Measurements from ENCODE around the gene CFAP251.
"Not testable (repeated sequence)": the region's sequence is repeated elsewhere in the genome, so short reads cannot be mapped to it uniquely, and the experiment has no call there.

The CFAP251 gene

DNA sequence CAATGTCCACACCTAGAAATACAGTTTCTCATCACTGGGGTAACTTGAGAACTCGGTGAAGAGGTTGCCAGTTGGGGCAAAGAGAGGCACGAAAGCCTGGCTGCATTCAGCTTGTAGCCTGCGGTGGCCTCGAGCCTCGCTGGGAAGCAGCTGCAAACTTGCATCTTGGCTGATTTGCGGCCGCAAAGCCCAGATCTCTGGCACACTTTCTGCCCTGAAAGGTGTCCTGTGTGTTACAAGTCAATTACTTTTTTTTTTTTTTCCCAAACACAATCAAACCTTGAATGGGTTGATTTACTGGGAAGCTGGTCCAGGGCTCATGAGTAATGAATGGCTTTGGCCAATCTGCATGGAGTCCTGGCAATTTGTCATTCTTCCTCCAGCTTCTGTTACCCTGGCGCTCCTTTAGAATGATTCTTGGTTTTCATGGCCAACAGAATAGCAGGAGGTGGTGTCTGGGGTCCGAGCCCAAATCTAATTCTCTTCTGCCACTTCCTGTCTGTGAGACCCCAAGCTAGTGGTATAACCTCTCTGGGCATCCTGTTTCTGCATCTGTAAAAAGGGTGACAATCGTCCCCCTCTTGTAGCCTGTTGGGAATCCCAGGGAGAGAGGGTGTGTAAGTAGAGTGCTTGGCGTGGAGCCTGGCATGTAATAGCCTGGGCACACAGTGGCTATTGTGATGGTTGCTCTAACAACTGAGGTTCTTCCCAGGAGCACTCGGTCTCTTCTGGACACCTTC, 109.9 kb downstream of the CFAP251 start:
- DNase-seq (ENCODE audit: low read depth), result no peak

DNA sequence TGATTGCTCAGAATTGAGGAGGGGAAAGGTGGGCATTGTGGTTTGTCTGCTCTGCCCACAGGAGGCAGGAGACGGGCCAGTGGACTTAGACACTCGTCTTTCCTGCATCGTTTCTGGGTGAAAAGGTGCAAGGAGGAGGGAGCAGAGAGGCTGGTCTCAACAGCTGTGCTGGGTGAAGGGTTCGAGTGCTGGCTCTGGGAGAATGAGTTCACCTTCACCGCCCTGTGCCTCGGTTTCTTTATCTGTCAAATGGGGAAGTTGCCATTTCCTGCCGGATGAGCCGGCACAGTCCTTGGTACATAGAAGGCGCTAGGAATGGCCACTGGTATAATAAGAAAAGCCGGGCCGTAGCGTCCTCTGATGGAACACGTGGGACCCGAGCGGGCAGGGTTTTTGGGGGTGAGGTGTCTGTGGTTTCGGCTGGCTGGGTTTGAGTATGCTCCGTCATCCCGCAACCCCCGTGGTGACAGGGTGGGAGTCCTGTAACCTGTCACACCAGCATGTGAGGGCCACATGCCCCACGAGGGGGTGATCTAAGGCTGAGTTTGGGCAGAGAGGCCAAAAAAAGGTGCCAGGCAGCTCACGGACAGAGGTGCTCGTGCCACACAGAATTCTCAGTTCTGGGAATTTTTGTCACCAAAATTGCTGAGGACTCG, 110.6 kb downstream of the CFAP251 start:
- DNase-seq (ENCODE audit: low read depth), result no peak

DNA sequence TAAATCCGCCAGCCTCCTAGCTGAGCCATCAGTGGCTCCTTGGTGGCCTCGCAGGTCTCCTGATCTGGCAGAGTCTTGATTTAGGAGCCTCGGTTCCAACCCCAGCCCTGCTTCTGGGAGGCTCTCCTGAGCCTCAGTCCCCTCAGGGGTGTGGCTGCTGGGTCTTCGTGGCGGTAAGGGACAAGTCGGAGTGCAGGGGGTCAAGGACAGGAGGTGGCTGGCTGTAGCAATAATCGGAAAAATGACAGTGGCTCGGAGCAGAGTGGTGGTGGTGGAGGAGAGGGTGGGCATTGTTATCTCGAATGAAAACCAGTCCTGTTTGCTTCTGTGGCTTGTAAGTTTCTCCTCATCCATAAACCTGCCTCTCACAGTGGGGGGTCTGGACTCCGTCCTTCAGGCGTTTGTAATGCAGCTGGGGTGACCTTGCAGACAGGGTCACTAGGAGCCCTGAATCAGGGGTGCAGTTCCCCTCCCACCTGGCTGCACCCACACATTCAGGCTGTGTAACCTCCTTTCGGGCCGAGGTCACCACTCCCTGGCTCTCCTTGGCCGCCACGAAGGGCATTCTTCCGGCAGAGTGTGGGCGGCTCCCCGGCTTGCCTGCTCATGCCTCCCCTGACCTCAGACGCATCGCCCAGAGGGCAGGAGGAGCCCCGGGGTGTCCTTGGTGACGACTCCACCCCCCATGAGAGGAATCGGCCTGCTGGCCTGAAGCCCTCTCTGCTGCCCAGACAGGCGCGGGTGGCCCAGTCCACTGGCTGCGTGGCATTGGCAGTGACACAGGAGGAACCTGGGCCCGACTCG, 111.4 kb downstream of the CFAP251 start:
- DNase-seq (ENCODE audit: low read depth), result no peak

GRCh38 chr12:122030424-122031035, 112.1 kb downstream of the CFAP251 start:
- no peak for DNase-seq (ENCODE audit: low read depth)

- no peak for DNase-seq (ENCODE audit: low read depth)
These were observed 113.2 kb downstream of the CFAP251 start for GRCh38 chr12:122031342-122032216.

DNA sequence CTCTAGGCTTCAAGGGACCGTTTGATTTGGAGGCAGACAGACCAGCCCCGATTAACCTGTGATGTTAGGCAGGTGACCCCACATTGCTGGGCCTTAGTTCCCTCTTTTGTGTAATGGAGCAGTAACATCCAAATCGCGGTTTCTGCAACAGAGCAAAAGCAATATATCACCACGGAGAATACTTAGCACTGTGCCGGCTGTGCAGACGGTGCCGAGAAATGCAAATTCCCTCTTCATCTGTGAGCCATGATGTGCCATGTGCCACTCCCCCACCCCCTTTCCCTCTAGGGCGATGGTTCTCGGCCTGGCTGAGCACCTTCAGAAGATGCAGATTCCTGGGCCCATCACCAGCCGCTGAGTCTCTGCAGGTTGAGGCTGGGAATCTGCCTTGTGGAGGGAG, 114.2 kb downstream of the CFAP251 start:
- no peak for DNase-seq (ENCODE audit: low read depth)

- no peak for DNase-seq (ENCODE audit: low read depth)
These were observed 116.9 kb downstream of the CFAP251 start for GRCh38 chr12:122035292-122035691.

DNA sequence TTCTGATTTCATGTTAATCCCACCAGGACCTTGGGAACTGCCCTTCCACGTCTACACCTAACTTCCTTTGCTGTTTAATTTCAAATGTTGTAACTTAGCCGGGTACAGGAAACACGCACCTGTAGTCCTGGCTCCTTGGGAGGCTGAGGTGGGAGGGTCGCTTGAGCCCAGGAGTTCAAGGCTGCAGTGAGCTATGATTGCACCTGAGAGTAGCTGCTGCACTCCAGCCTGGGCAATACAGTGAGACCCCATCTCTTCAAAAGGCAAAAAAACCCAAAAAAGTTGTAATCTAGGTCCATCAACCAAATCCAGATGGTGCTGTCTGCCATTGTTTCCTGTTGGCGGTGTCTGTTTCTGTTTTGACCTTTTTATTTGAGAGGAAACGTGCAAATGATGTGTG, 117.8 kb downstream of the CFAP251 start:
- DNase-seq (ENCODE audit: low read depth), result no peak

GRCh38 chr12:122040579-122041386, 122.4 kb downstream of the CFAP251 start:
- no peak for DNase-seq (ENCODE audit: low read depth)

DNA sequence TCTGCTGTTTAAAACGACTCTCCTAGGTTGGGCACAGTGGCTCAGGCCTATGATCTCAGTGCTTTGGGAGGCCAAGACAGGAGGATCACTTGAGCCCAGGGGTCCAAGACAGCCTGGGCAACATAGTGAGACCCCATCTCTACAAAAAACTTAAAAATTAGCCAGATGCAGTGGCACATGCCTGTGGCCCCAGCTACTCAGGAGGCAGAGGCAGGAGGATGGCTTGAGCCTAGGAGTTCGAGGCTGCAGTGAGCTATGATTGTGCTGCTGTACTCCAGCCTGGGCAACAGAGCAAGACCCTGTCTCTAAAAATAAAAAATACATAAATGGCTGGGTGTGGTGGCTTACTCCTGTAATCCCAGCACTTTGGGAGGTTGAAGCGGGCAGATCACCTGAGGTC, 123.1 kb downstream of the CFAP251 start:
- not testable (repeated sequence) for DNase-seq (ENCODE audit: low read depth)

- DNase-seq (ENCODE audit: low read depth), result no peak
These were observed 124.5 kb downstream of the CFAP251 start for GRCh38 chr12:122042910-122043309.

- DNase-seq (ENCODE audit: low read depth), result no peak
These were observed 125.1 kb downstream of the CFAP251 start for GRCh38 chr12:122043476-122043875.

DNA sequence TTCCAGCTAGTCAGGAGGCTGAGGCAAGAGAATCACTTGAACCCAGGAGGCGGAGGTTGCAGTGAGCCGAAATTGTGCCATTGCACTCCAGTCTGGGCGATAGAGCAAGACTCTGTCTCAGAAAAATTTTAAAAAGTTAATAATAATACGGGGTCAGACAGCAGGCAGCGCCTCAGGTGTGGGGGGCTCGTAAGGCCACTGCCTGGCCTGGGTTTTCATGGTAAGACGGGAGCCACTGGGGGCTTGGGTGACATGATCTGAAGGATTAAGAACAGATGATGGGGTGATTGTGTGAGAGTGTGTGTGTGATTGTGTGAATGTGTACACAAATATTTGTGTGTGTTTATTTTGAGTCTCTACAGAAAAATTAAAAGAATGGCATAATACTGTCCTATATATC, 126.9 kb downstream of the CFAP251 start:
- DNase-seq (ENCODE audit: low read depth), result no peak

GRCh38 chr12:122046145-122046544, 127.8 kb downstream of the CFAP251 start:
- no peak for DNase-seq (ENCODE audit: low read depth)

- no peak for DNase-seq (ENCODE audit: low read depth)
These were observed 129.8 kb downstream of the CFAP251 start for GRCh38 chr12:122048151-122048550.

GRCh38 chr12:122049827-122050226, 131.4 kb downstream of the CFAP251 start:
- no peak for DNase-seq (ENCODE audit: low read depth)

GRCh38 chr12:122050706-122051105, 132.3 kb downstream of the CFAP251 start:
- DNase-seq (ENCODE audit: low read depth), result no peak

DNA sequence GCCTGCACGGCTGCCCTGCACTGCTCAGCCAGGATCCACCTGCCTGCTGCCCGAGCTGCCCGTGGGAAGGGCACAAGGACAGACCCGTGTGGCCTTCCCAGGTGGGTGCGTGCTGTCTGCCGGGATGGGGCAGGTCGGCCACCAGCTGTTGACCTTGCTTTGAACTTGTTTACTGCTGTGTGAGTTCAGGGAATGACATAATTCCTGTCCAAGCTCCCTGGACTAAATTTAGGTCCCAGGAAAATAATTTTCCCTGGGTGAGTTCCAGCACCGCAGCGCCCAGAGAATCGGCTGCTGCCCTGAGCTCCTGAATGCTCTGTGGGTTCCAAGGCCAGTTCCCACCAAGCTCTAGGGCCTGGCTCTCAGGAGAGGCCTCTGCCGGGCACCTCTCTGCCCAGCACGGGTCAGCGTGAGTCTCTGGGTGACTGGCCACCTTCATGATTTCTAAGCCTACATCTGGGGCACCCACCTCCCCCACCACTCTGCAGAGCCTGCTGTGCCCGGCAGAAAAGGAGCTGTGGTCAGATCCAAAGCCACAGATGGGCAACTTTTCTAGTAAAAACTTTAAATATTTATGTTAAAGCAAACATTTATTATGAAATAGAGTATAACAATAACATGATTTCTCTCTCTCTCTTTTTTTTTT, 133.0 kb downstream of the CFAP251 start:
- no peak for DNase-seq (ENCODE audit: low read depth)

GRCh38 chr12:122052285-122052684, 133.9 kb downstream of the CFAP251 start:
- DNase-seq (ENCODE audit: low read depth), result no peak

Data from HS-5 (cell line).